NCI-H2227 treated with DMSO at 0.1 percent for 48 hours (cell line): ENCODE results near the gene RAB31.

Source experiments
- DNase-seq: peaks from one replicate; lab custom pipeline; 2025; lab: John Stamatoyannopoulos, UW

RAB31 gene

GRCh38 chr18:9714266-9715087 is 6.4 kb downstream of the RAB31 start:
- DNase-seq = peak; percentile 46

DNA sequence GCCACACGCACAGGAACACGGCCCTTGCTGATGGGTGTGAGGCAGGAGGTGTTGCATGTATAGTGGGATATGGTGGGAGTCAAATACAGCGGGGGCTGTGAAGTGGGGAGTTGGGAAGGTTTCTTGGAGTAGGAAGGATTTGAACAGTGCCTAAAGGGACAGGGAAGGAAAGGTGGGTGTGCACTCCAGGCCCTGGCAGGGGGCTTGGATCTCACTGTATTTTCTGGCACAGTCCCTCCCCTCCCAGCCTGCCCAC is 6.9 kb downstream of the RAB31 start:
- no peak for DNase-seq

- DNase-seq = no peak
Measured at GRCh38 chr18:9715978-9716774, 8.1 kb downstream of the RAB31 start.

- no peak for DNase-seq
Measured at GRCh38 chr18:9716780-9717563, 8.9 kb downstream of the RAB31 start.

GRCh38 chr18:9719421-9719981 is 11.4 kb downstream of the RAB31 start:
- DNase-seq = peak; percentile 62

- DNase-seq = no peak
Measured at GRCh38 chr18:9720327-9720726, 12.2 kb downstream of the RAB31 start.

GRCh38 chr18:9721893-9722550 is 13.9 kb downstream of the RAB31 start:
- DNase-seq = no peak

DNA sequence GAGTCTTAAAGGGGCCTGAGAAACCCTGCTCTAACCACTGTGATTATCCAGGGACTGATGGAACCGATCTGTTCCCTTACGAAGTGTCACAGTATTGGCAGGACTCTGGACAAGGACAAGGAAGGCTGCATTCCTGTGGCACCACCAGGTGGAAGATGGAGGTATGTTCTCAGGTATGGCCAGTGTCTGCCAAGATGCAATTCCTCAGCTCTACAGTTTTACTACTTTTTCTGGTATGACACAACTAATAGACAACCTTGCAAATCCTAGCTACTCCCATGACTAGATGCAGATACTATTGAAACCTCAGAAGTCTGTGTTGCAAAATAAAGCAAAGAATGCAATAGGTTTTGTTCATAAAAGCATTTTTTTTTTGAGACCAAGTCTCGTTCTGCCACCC is 14.6 kb downstream of the RAB31 start:
- DNase-seq = no peak

- DNase-seq = no peak
Measured at GRCh38 chr18:9724797-9725585, 16.9 kb downstream of the RAB31 start.

DNA sequence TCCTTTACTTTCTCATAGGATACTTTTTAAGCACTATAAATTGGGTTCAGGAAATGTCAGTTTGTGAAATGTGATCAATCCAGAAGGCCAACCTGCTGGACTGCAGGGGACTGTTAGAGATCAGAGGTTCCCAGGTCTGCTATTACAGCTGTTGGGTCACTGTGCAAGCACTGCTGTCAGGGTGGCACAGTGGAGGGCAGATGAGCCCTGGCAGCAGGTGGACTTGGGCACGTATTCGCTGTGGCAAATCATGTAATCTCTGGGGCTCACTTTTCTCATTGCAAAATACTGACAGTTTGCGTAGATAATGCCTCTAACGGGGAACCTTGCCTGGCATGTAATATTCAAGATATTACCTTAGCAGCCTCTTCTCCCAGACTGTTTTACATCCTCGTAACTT is 18.1 kb downstream of the RAB31 start:
- DNase-seq = no peak

GRCh38 chr18:9726936-9727335 is 18.8 kb downstream of the RAB31 start:
- no peak for DNase-seq

DNA sequence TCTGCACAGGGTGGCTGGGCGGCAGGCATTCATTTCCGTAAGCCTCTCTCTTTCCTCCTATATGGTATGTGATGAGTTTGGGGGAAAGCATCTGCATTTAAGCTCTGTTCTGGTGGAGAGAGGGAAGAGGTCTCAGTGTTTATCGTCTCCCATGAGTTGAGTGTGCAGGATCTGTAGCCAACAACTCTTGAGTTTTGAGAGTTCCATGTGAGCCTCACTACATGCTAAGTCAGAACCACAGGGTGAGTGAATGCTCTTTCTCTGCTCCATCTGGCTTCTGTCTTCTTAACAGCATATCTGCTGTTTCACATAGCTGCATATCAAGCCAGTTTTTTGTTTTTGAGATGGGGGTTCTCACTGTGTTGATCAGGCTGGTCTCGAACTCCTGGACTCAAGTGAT is 22.7 kb downstream of the RAB31 start:
- no peak for DNase-seq

GRCh38 chr18:9731380-9731779 is 23.3 kb downstream of the RAB31 start:
- DNase-seq = no peak

DNA sequence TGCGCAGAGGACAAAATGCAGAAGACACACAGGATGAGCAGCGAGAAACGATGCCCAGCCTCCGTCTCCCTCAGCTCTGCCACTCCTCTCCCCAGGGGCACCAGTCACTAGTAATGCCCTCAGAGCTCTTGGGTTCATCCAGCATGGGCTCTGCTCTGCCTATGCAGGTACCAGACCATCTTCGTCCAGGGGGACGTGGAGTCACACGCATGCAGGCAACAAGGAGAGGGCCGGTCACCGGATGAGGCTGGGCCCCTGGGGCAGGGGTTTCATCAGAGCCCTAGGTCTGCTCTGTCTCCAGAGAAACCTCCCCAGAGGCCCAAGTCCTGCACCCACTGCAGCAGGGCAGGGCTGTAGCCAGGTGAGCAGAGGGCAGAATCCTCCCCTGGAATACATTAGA is 23.9 kb downstream of the RAB31 start:
- no peak for DNase-seq

DNA sequence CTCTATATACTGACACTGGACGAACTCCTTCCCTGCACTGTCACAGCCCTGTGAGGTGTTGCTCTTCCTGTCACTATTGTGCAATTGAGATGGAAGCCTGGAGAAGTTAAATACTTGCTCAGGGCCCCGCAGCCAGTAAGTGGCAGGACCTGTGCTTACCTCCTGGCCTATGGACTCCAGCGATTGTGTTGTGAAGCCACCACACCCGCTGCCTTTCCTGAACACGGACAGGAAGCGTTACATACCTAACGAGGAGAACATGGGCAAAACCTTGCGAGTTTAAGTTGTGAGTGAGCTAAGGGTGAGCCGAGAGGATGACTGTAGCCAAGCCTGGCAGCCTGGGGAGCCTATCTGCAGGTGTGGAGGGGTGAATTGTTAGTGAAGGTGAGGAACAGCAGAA is 26.1 kb downstream of the RAB31 start:
- DNase-seq = no peak

DNA sequence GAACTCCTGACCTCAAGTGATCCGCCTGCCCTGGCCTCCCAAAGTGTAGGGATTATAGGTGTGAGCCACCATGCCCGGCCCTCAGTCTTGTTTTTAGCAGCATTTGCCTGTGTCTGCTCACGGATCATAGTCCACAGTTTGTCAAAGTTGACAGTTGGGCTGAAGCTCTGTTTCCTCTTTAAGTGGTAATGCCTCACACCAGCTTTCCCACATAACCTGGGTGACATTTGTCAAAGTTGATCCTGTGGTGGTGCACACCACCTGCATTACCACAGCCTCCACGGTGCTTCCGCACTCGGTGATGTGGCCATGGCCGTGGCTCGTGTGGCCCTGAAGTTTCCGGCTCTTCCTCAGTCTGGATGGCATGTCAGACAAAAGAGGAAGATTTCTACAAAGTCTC is 27.1 kb downstream of the RAB31 start:
- DNase-seq = no peak

- no peak for DNase-seq
Measured at GRCh38 chr18:9735879-9736278, 27.8 kb downstream of the RAB31 start.

GRCh38 chr18:9736286-9736835 is 28.3 kb downstream of the RAB31 start:
- DNase-seq = no peak

- DNase-seq = no peak
Measured at GRCh38 chr18:9737006-9737405, 28.9 kb downstream of the RAB31 start.

DNA sequence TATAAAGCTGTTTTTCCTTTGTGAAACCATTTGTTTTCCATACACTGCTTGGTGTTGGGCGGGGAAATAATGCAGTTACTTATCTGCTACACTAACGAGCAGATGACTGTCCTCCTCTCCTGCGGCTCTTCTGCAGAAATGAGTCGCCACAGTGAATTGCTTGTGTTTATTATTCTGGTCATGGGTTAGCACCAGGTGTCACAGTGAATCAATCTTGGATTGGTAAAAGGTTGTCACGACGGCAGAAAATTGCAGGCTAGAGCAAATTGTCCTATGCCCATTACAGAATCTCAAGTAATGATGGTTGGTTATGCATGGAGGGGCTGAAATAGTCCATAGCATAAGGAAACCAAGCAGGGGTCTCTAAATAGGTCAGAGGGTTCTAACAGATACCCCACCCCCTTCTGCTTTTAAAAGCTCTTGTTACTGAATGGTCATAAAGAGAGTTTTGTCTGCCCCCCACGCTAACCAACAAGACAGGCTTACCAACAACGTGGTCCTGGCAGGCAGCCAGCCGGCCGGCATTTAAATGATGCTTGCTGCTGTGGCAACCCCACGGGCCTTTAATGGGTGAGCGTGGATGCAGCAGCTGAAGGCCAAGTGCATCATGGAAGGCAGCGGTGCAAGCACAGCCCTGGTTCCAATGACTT is 29.5 kb downstream of the RAB31 start:
- peak; percentile 100 for DNase-seq
